22Rv1 (cell line): Measurements from ENCODE around the gene NCS1.

Experiments used
- CTCF ChIP-seq: fragments of 450-650 bp; IDR thresholded peaks from 2 replicates; pipeline ENCODE4 v1.5.1; 2017; ENCODE audit warnings: mild to moderate bottlenecking
- ZFX ChIP-seq: fragments of 450-650 bp; IDR thresholded peaks from 2 replicates; pipeline ENCODE4 v1.6.1; 2017; ENCODE audit warnings: antibody characterized with exemption, borderline replicate concordance

- TF ChIP-seq CTCF (no peak), ZFX (no peak)
These were observed 103.9 kb downstream of the NCS1 start for GRCh38 chr9:130276121-130276520.
